ENCODE measurements around the gene CCSAP.

DNA sequence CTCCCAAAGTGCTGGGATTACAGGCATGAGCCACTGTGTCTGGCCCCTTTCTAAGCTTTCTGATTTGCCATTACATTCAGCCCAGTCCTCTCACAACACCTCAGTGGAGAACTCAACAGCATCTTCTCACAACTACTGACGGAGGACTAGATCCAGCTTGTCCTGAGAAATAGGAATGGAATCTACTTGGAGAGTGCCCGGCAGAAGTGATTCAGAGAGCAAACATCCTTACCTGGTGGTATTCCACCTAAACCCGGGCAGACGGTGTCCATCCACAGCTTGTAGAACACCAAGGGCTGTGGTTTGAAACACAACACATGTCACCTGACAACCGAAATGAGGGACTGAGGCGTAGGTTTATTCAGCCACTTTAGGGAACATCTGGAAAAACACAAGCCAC is 28.8 kb upstream of the CCSAP start:
- TF ChIP-seq POLR2A (IDR thresholded peaks at IDR 0.05; ENCODE audit: insufficient read depth in 1 of 2, low read depth in 2 of 2, low read length in 2 of 2) (no peak), ZNF547 (CRISPR knock-in tag; IDR thresholded peaks at IDR 0.05) (no peak), ARNT (IDR thresholded peaks at IDR 0.05) (no peak), RBAK (CRISPR knock-in tag; IDR thresholded peaks at IDR 0.05) (no peak)
- TF ChIP-seq, protein P1, sequence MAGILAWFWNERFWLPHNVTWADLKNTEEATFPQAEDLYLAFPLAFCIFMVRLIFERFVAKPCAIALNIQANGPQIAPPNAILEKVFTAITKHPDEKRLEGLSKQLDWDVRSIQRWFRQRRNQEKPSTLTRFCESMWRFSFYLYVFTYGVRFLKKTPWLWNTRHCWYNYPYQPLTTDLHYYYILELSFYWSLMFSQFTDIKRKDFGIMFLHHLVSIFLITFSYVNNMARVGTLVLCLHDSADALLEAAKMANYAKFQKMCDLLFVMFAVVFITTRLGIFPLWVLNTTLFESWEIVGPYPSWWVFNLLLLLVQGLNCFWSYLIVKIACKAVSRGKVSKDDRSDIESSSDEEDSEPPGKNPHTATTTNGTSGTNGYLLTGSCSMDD (CRISPR knock-in tag; IDR thresholded peaks at IDR 0.05) = no peak
- TF ChIP-seq, protein P2, sequence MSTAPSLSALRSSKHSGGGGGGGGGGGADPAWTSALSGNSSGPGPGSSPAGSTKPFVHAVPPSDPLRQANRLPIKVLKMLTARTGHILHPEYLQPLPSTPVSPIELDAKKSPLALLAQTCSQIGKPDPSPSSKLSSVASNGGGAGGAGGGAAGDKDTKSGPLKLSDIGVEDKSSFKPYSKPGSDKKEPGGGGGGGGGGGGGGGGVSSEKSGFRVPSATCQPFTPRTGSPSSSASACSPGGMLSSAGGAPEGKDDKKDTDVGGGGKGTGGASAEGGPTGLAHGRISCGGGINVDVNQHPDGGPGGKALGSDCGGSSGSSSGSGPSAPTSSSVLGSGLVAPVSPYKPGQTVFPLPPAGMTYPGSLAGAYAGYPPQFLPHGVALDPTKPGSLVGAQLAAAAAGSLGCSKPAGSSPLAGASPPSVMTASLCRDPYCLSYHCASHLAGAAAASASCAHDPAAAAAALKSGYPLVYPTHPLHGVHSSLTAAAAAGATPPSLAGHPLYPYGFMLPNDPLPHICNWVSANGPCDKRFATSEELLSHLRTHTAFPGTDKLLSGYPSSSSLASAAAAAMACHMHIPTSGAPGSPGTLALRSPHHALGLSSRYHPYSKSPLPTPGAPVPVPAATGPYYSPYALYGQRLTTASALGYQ (CRISPR knock-in tag; IDR thresholded peaks at IDR 0.05) = no peak
